HEK293T (cell line): ENCODE data around the gene SPSB2.

Experiments
- BHLHE40 ChIP-seq: fragments of 450-650 bp; IDR thresholded peaks from 2 replicates; pipeline ENCODE4 v1.6.1; 2016; ENCODE audit warnings: mild to moderate bottlenecking, moderate library complexity, borderline replicate concordance
- ELF4 ChIP-seq: fragments of 450-650 bp; IDR thresholded peaks from 2 replicates; pipeline ENCODE4 v1.6.1; 2017; ENCODE audit warnings: antibody characterized with exemption
- FOXK2 ChIP-seq: fragments of 450-650 bp; IDR thresholded peaks from 2 replicates; pipeline ENCODE4 v1.6.1; 2016; ENCODE audit warnings: mild to moderate bottlenecking
- FOXM1 ChIP-seq: fragments of 450-650 bp; IDR thresholded peaks from 2 replicates; pipeline ENCODE4 v1.6.1; 2017; ENCODE audit warnings: mild to moderate bottlenecking, borderline replicate concordance
- HDGF ChIP-seq: fragments of 450-650 bp; IDR thresholded peaks from 2 replicates; pipeline ENCODE4 v1.6.1; 2017; ENCODE audit warnings: antibody characterized with exemption, borderline replicate concordance
- L3MBTL2 ChIP-seq: fragments of 450-650 bp; conservative IDR thresholded peaks from 2 replicates; pipeline ENCODE4 v1.6.1; 2016; ENCODE audit warnings: mild to moderate bottlenecking
- LEF1 ChIP-seq: fragments of 450-650 bp; IDR thresholded peaks from 2 replicates; pipeline ENCODE4 v1.6.1; 2017; ENCODE audit warnings: mild to moderate bottlenecking, borderline replicate concordance
- NFRKB ChIP-seq: fragments of 450-650 bp; IDR thresholded peaks from 2 replicates; pipeline ENCODE4 v1.6.1; 2016; ENCODE audit warnings: mild to moderate bottlenecking, moderate library complexity
- SP1 ChIP-seq: fragments of 450-650 bp; IDR thresholded peaks from 2 replicates; pipeline ENCODE4 v1.6.1; 2017
- TF ChIP-seq, protein P1 (sequence below): fragments of 450-650 bp; IDR thresholded peaks from 2 replicates; pipeline ENCODE4 v1.6.1; 2016

DNA sequence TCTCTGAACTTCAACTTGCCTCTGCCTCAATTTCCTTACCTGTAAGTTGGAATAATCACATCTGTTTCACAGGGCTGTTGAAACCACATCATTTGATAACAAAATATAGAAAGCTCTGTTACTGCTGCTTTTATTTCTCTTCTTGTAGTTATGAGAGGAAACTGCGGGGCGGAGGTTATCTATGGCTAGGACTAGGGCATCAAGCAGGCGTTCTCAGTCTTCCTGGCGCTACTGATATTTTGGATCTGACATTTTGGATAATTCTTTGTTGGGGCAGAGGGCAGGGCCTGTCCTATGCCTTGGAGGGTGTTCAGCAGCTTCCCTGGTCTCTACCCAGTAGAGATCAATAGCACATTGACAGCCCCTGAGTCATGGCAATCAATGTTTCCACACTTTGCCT is 41.0 kb downstream of the SPSB2 start:
- TF ChIP-seq NFRKB (no peak), ELF4 (no peak), LEF1 (no peak), SP1 (no peak), L3MBTL2 (no peak), FOXK2 (no peak), BHLHE40 (no peak), FOXM1 (no peak), HDGF (no peak)
- TF ChIP-seq, protein P1, sequence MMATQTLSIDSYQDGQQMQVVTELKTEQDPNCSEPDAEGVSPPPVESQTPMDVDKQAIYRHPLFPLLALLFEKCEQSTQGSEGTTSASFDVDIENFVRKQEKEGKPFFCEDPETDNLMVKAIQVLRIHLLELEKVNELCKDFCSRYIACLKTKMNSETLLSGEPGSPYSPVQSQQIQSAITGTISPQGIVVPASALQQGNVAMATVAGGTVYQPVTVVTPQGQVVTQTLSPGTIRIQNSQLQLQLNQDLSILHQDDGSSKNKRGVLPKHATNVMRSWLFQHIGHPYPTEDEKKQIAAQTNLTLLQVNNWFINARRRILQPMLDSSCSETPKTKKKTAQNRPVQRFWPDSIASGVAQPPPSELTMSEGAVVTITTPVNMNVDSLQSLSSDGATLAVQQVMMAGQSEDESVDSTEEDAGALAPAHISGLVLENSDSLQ, result no peak
